Nephron (organoid): Measurements from ENCODE around the gene PNLDC1.
"Not testable (repeated sequence)": the region's sequence is repeated elsewhere in the genome, so short reads cannot be mapped to it uniquely, and the experiment has no call there.

Experiments
- H3K27ac Mint-ChIP-seq, 3 experiments: 2 replicates each; pipeline ENCODE4 v1.8.0; 2020; ENCODE audit warnings: mixed read lengths in 3 of 3, mild to moderate bottlenecking in 2 of 3, moderate library complexity in 1 of 3
- H3K27me3 Mint-ChIP-seq: 2 replicates; pipeline ENCODE4 v1.8.0; 2021; ENCODE audit warnings: low read depth, mild to moderate bottlenecking, moderate library complexity, mixed read lengths
- H3K36me3 Mint-ChIP-seq: 2 replicates; pipeline ENCODE4 v1.8.0; 2020; ENCODE audit warnings: low read depth, mixed read lengths
- H3K4me1 Mint-ChIP-seq: 2 replicates; pipeline ENCODE4 v1.8.0; 2020; ENCODE audit warnings: mixed read lengths
- H3K4me3 Mint-ChIP-seq, 3 experiments: 2 replicates each; pipeline ENCODE4 v1.8.0; 2020; ENCODE audit warnings: mild to moderate bottlenecking in 3 of 3, mixed read lengths in 3 of 3, moderate library complexity in 2 of 3
- H3K9me3 Mint-ChIP-seq: 2 replicates; pipeline ENCODE4 v1.8.0; 2020; ENCODE audit warnings: mixed read lengths
- TF ChIP-seq, protein P1 (sequence below), 3 experiments: fragments of 200-600 bp; sonication (generic); IDR thresholded peaks; one replicate each; pipeline ENCODE4 v1.5.0; 2021; ENCODE audit warnings: antibody characterized with exemption in 3 of 3; ENCODE audit not compliant: unreplicated experiment in 3 of 3

Gene PNLDC1

DNA sequence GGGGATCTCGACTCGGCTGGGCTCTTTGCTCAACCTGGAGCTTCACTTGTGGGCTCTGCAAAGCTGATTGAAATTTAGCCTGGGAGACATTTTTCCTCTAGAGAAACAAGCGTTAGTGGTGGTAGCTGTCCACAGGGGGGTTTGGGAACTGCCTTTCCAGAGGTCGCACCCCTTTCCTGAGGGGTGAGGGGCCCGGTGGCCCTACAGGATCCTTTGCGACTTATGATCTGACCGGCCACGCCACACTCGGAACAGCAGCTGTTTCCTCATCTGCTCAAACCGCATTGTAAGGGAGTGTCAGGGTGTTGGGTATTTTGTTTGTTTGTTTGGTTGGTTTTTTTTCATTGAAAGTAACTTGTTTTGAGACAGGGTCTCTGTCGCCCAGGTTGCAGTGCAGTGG is 21.0 kb downstream of the PNLDC1 start:
- TF ChIP-seq, protein P1, sequence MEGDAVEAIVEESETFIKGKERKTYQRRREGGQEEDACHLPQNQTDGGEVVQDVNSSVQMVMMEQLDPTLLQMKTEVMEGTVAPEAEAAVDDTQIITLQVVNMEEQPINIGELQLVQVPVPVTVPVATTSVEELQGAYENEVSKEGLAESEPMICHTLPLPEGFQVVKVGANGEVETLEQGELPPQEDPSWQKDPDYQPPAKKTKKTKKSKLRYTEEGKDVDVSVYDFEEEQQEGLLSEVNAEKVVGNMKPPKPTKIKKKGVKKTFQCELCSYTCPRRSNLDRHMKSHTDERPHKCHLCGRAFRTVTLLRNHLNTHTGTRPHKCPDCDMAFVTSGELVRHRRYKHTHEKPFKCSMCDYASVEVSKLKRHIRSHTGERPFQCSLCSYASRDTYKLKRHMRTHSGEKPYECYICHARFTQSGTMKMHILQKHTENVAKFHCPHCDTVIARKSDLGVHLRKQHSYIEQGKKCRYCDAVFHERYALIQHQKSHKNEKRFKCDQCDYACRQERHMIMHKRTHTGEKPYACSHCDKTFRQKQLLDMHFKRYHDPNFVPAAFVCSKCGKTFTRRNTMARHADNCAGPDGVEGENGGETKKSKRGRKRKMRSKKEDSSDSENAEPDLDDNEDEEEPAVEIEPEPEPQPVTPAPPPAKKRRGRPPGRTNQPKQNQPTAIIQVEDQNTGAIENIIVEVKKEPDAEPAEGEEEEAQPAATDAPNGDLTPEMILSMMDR (IDR thresholded peaks at IDR 0.05; ENCODE audit: unreplicated experiment in 3 of 3): no peak
- no peak overlapping the region for H3K27ac Mint-ChIP-seq
- H3K9me3 Mint-ChIP-seq: peaks cover 2% of the 10 kb centered on the region
- no peaks in the 10 kb centered on the region for H3K36me3 Mint-ChIP-seq
- no peak overlapping the region for H3K4me3 Mint-ChIP-seq
- peaks cover 8% of the 10 kb centered on the region for H3K27me3 Mint-ChIP-seq
- peaks cover 6% of the 10 kb centered on the region for H3K4me1 Mint-ChIP-seq

- H3K9me3 Mint-ChIP-seq: peaks cover 2% of the 10 kb centered on the region
- H3K27me3 Mint-ChIP-seq: peaks cover 8% of the 10 kb centered on the region
- no peak overlapping the region for H3K27ac Mint-ChIP-seq
- H3K36me3 Mint-ChIP-seq: no peaks in the 10 kb centered on the region
- TF ChIP-seq, protein P1 (IDR thresholded peaks at IDR 0.05; ENCODE audit: unreplicated experiment in 3 of 3): no peak
- H3K4me1 Mint-ChIP-seq: peaks cover 6% of the 10 kb centered on the region
- no peak overlapping the region for H3K4me3 Mint-ChIP-seq
These were observed 21.6 kb downstream of the PNLDC1 start for GRCh38 chr6:159821726-159822125.

GRCh38 chr6:159823953-159824352 is 23.9 kb downstream of the PNLDC1 start:
- Mint-ChIP-seq H3K9me3 (peaks cover 2% of the 10 kb centered on the region), H3K27me3 (no peaks in the 10 kb centered on the region), H3K4me1 (peaks cover 15% of the 10 kb centered on the region), H3K4me3 (no peak overlapping the region), H3K36me3 (no peaks in the 10 kb centered on the region), H3K27ac (peak overlapping the region in 2 of 3 experiments; percentile 72 to 90)
- TF ChIP-seq, protein P1 (IDR thresholded peaks at IDR 0.05; ENCODE audit: unreplicated experiment in 3 of 3): no peak

- not testable (repeated sequence) for H3K36me3 Mint-ChIP-seq, H3K27me3 Mint-ChIP-seq, H3K9me3 Mint-ChIP-seq, H3K4me3 Mint-ChIP-seq
- Mint-ChIP-seq H3K27ac (peak overlapping the region in 1 of 3 experiments; percentile 90), H3K4me1 (peaks cover 20% of the 10 kb centered on the region)
These were observed 24.6 kb downstream of the PNLDC1 start for GRCh38 chr6:159824690-159825089.

DNA sequence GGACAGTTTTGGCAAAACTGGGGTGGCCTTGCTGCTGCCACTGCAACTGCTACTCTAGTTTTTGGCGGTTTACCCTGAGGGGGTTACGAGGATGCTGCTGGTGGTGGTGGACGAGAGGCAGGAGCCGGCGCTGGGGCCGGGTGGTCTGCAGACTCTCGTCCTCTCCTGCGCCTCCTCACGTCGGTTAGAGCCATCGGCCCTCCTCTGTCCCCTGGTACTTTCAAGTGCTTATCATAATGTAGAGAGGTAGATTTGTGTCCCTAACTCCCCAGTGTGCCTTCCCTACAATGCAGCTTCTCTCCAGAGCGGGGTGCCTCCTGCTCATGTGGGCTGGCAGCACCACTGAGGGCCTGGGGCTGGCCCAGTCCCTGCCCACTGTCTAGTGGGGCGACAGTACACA is 25.9 kb downstream of the PNLDC1 start:
- H3K4me1 Mint-ChIP-seq: peaks cover 29% of the 10 kb centered on the region
- H3K27me3 Mint-ChIP-seq: no peaks in the 10 kb centered on the region
- no peaks in the 10 kb centered on the region for H3K36me3 Mint-ChIP-seq
- H3K4me3 Mint-ChIP-seq: no peak overlapping the region
- no peaks in the 10 kb centered on the region for H3K9me3 Mint-ChIP-seq
- H3K27ac Mint-ChIP-seq: no peak overlapping the region
- TF ChIP-seq, protein P1 (IDR thresholded peaks at IDR 0.05; ENCODE audit: unreplicated experiment in 3 of 3): no peak

- Mint-ChIP-seq H3K9me3 (no peaks in the 10 kb centered on the region), H3K27me3 (peaks cover 5% of the 10 kb centered on the region), H3K4me1 (peaks cover 29% of the 10 kb centered on the region), H3K27ac (no peak overlapping the region), H3K36me3 (no peaks in the 10 kb centered on the region), H3K4me3 (no peak overlapping the region)
- TF ChIP-seq, protein P1 (IDR thresholded peaks at IDR 0.05; ENCODE audit: unreplicated experiment in 3 of 3): no peak
These were observed 27.0 kb downstream of the PNLDC1 start for GRCh38 chr6:159826968-159827647.
